ENCODE results near the gene CCL20.

CCL20 gene

GRCh38 chr2:227804975-227805374 is 8.7 kb upstream of the CCL20 start:
- no peak for DNase-seq

DNA sequence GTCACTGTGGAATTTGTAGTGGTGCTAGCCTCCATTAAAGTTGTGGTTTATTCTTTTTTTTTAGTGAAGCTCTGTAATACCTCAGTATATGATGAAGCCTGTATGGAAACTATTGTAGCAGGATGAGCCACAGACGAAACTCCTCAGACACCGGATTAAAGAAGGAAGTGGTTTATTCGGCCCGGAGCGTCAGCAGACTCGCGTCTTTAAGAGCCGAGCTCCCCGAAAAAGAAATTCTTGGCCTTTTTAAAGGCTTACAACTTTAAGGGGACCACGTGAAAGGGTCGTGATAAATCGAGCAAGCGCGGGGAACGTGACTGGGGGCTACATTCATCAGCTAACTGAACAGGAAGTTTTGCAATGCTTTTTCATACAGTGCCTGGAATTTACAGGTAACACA is 8.1 kb upstream of the CCL20 start:
- no peak for DNase-seq

DNA sequence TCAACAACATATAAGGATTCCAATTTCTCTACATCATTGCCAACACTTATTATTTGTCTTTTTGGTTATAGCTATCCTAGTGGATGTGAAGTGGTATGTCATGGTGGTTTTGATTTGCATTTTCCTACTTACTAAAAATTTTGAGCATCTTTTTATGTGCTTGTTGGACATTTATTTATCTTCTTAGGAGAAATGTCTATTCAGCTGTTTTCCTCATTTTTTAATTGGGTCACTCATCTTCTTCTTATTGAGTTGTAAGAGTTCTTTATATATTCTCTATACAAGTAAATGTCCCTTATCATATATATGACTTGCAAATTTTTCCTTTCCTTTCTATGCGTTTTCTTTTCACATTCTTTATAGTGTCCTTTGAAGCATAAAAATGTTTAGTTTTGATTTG is 4.7 kb upstream of the CCL20 start:
- no peak for DNase-seq

DNA sequence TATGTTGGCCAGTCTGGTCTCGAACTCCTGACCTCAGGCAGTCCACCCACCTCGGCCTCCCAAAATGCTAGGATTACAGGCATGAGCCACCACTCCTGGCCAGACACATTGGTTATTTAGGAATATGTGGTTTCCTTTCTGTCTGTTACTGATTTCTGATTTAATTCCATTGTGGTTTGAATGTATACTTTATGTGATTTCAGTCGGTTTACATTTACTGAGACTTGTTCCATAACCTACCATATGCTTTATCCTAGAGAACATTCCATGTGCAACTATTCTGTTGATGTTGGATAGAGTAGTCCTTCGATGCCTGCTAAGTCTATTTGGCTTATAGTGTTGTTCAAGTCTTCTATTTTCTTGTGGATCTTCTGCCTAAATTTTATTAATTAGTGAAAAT is 1.6 kb upstream of the CCL20 start:
- DNase-seq, result no peak

GRCh38 chr2:227813229-227813561 is 447 bp upstream of the CCL20 start:
- no peak for DNase-seq

DNA sequence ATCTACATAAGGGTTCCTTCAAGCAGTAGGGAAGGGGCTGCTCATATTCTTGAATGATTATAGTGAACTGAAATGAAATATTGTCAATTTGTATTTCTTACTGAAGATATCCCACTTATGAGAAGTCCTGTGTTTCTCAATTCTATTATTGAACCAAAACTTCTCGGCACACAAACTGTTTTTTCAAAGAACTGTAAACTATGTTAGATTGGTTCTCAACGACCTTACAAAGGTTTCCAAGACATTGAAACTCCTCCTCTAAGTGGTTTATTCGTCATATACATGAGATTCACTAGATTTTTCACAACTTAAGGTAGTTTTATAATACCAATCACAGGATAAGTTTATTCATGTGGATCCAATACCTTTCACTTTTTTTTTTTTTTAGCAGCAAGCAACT is 1.4 kb downstream of the CCL20 start:
- DNase-seq, result no peak

- DNase-seq, result no peak
Measured at GRCh38 chr2:227816507-227817294, 3.1 kb downstream of the CCL20 start.

GRCh38 chr2:227817336-227817735 is 3.7 kb downstream of the CCL20 start:
- no peak for DNase-seq

GRCh38 chr2:227817850-227818674 is 4.4 kb downstream of the CCL20 start:
- no peak for DNase-seq

DNA sequence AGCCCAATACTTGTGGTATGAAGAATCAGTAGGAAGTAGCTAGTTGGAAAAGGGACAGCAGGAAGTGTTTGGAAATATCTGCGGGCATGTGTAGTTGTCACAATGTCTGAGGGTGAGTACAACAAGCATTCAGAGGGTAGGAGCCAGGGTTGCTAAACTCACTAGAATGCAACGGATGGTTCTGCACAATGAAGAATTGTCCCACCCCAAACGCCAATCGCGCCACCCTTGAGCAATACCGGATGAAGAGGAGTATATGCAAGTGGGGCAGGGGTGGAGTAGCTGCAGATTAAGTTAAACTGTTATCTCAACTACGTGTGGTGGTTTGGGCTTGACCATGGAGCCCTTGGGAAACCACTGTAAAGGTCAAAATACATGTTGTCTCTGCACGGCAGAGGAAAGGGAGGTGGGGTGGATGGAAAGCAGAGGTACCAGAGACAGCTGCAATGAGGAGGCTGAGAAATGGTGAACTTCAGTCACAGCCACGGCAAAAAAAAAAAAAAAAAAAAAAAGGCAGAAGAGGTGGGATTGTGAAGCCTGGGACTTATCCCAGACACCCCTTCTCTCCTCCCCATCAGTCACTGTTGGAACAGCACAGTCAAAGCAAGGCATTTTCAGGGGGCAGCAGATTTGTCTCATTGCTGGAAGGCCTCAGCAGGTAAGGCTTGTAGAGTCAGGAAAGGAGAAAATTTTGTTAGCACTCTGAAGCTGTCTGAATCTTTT is 5.2 kb downstream of the CCL20 start:
- no peak for DNase-seq

GRCh38 chr2:227819398-227819697 is 5.7 kb downstream of the CCL20 start:
- DNase-seq, result no peak

DNA sequence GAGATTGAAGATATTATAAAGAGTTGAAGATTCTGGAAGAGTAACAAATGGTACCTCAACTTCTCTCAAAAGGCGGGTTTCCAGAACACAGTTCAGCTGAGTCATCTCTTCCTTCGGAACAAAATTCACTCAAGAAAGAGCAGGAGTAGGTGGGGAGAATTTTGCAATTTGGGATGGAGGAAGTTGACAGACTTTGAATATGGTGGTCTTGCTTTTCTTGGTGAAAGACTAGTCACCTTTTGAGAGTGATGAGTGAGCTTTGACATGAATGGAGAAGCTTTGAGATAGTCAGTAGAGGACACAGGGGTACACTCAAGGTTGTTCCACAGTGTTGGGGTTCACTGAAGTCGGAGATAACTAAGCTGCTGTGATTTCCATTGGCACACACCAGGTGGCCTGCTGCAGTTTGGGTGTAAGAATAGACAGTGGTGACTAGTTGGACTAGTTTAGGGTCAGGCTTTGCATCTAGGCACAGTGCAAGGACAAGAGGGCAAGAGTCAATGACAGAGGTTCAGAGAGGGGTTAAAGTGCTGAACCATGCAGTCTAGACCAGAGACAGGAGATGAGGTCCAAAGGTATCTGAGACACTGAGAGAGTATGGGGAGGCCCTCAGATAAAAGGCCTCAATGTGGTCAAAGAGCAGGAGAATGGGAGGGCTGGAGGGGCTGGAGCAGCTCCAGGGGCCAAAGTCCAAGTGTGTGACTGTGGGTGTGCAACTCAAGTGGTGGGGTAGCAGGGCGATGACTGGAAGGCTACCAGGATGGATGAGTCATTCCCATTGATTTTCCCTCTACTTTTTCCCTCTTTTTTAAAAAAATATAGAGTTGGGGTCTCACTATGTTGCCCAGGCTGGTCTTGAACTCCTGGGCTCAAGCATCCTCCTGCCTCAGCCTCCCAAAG is 7.7 kb downstream of the CCL20 start:
- no peak for DNase-seq

- no peak for DNase-seq
Measured at GRCh38 chr2:227822416-227823003, 8.9 kb downstream of the CCL20 start.

- no peak for DNase-seq
Measured at GRCh38 chr2:227823922-227824321, 10.3 kb downstream of the CCL20 start.

- no peak for DNase-seq
Measured at GRCh38 chr2:227824711-227825110, 11.1 kb downstream of the CCL20 start.

GRCh38 chr2:227826019-227826521 is 12.4 kb downstream of the CCL20 start:
- DNase-seq, result no peak

DNA sequence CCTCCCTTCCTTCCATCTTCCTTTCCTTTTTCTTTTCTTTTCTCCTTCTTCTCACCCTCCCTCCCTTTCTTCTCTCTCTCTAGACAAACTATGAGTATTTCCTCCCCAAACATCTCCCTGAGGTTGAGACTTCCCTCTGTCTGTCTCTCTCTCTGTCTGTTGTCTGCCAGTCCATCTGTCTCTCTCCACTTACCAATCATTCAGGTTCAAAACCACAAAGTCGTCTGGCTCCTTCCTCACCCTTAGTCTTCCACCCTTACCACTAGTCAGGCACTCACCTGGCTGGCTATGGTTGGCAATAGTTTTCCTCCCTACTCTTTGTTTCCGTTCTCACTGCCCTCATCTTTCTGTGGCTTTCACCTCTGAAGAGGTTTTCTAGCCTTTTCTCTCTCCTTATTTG is 12.9 kb downstream of the CCL20 start:
- no peak for DNase-seq

DNA sequence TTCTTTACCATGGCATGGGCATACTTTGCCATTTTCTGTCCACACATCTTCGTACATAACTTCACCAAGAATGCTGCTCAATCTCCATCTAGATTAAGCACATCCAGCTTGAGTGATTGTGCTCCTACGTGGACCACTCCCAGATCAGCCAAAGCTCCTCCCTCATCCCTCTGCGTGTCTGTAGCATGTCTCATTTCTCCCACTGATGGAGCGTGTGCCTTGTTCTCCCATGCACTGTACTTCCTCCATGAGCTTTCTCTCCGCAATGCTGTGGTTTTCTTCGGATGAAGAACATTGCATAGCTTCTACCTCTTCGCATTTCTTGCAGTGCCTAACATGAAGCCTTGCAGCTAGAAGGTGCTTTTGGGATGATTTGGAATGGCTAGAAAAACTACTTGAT is 13.5 kb downstream of the CCL20 start:
- DNase-seq, result no peak

GRCh38 chr2:227828477-227828912 is 14.9 kb downstream of the CCL20 start:
- no peak for DNase-seq

GRCh38 chr2:227829337-227829736 is 15.7 kb downstream of the CCL20 start:
- DNase-seq, result no peak

GRCh38 chr2:227834423-227834822 is 20.8 kb downstream of the CCL20 start:
- no peak for DNase-seq

Measured in effector CD8-positive, alpha-beta T cell (primary cell).